ENCODE results near the gene GPR137C.

GPR137C gene

GRCh38 chr14:52538623-52539022 lies 14.0 kb upstream of the GPR137C start:
- Histone ChIP-seq H3K27me3 (ENCODE audit: insufficient read depth, low read length) (no peaks in the 10 kb centered on the region), H3K4me3 (ENCODE audit: low read depth, low read length) (no peak overlapping the region), H3K18ac (ENCODE audit: low read length) (no peak overlapping the region), H4K12ac (ENCODE audit: low read depth, low read length) (no peak overlapping the region), H3K4me2 (ENCODE audit: low read length) (no peak overlapping the region), H4K91ac (ENCODE audit: low read depth, low read length) (no peak overlapping the region), H2BK5ac (ENCODE audit: low read depth, low read length, poor library complexity) (no peak overlapping the region), H3K36me3 (ENCODE audit: control insufficient read depth in 1 of 2, insufficient read depth in 2 of 2, low read length in 2 of 2) (no peaks in the 10 kb centered on the region), H2AFZ (ENCODE audit: insufficient read depth, low read length, poor library complexity) (no peak overlapping the region), H4K8ac (ENCODE audit: low read depth, low read length) (no peak overlapping the region), H3K9ac (ENCODE audit: low read length) (no peak overlapping the region), H3K14ac (ENCODE audit: low read length) (no peak overlapping the region), H3K4me1 (ENCODE audit: control insufficient read depth in 1 of 2, insufficient read depth in 2 of 2, low read length in 2 of 2) (no peaks in the 10 kb centered on the region), H3K9me3 (ENCODE audit: insufficient read depth, low read depth, low read length) (no peaks in the 10 kb centered on the region), H3K23ac (ENCODE audit: low read length) (no peak overlapping the region), H2AK5ac (ENCODE audit: low read length) (no peak overlapping the region), H2BK12ac (ENCODE audit: low read length) (no peak overlapping the region), H2BK120ac (ENCODE audit: insufficient read depth, low read length, poor library complexity) (no peak overlapping the region), H3K79me1 (ENCODE audit: low read length) (no peaks in the 10 kb centered on the region), H3K79me2 (ENCODE audit: control insufficient read depth, insufficient read depth, low read length, poor library complexity) (no peaks in the 10 kb centered on the region), H3K4ac (ENCODE audit: low read depth, low read length) (no peak overlapping the region), H3K27ac (ENCODE audit: low read depth, low read length) (no peak overlapping the region)
- no CpG with 5 or more reads among the region's 2 CpGs for WGBS (ENCODE audit: extremely low coverage, insufficient coverage, insufficient read length)
- no peak for DNase-seq

- no CpG with 5 or more reads among the region's 7 CpGs for WGBS (ENCODE audit: extremely low coverage, insufficient coverage, insufficient read length)
- no peaks in the 10 kb centered on the region for H3K79me2 ChIP-seq (ENCODE audit: control insufficient read depth, insufficient read depth, low read length, poor library complexity)
Observed at GRCh38 chr14:52545584-52546317, 6.9 kb upstream of the GPR137C start.

DNA sequence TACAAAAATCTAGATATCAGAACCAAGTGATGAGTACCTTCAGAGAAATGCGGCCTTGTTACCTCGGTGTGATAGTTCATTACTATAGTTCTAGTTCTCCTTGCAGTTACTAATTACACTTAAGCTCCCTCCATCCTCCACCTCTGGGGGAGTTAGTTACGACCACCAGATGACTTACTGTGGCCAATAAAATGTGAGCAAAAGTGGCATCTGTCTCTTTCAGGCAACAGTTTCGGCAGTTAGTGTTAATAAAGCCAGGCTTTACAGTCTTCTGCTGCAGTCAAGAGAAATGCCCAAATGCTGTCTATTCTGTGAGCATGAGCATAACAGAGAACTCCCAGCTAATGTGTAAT lies 6.3 kb upstream of the GPR137C start:
- Histone ChIP-seq H3K4me2 (ENCODE audit: low read length) (no peak overlapping the region), H2AFZ (ENCODE audit: insufficient read depth, low read length, poor library complexity) (no peak overlapping the region), H4K91ac (ENCODE audit: low read depth, low read length) (no peak overlapping the region), H2AK5ac (ENCODE audit: low read length) (no peak overlapping the region), H3K79me2 (ENCODE audit: control insufficient read depth, insufficient read depth, low read length, poor library complexity) (no peaks in the 10 kb centered on the region), H3K27ac (ENCODE audit: low read depth, low read length) (no peak overlapping the region), H4K8ac (ENCODE audit: low read depth, low read length) (no peak overlapping the region), H3K14ac (ENCODE audit: low read length) (no peak overlapping the region), H3K79me1 (ENCODE audit: low read length) (no peaks in the 10 kb centered on the region), H3K4me1 (ENCODE audit: control insufficient read depth in 1 of 2, insufficient read depth in 2 of 2, low read length in 2 of 2) (peaks cover 0 to 2% of the 10 kb centered on the region in 2 experiments), H4K12ac (ENCODE audit: low read depth, low read length) (no peak overlapping the region), H2BK120ac (ENCODE audit: insufficient read depth, low read length, poor library complexity) (no peak overlapping the region), H3K4me3 (ENCODE audit: low read depth, low read length) (no peak overlapping the region), H3K9ac (ENCODE audit: low read length) (no peak overlapping the region), H3K18ac (ENCODE audit: low read length) (no peak overlapping the region), H3K27me3 (ENCODE audit: insufficient read depth, low read length) (no peaks in the 10 kb centered on the region), H2BK5ac (ENCODE audit: low read depth, low read length, poor library complexity) (no peak overlapping the region), H3K23ac (ENCODE audit: low read length) (no peak overlapping the region), H3K4ac (ENCODE audit: low read depth, low read length) (no peak overlapping the region), H3K9me3 (ENCODE audit: insufficient read depth, low read depth, low read length) (no peaks in the 10 kb centered on the region), H2BK12ac (ENCODE audit: low read length) (no peak overlapping the region), H3K36me3 (ENCODE audit: control insufficient read depth in 1 of 2, insufficient read depth in 2 of 2, low read length in 2 of 2) (no peaks in the 10 kb centered on the region)
- DNase-seq, result no peak
- WGBS (ENCODE audit: extremely low coverage, insufficient coverage, insufficient read length), result no CpG with 5 or more reads among the region's 4 CpGs

More at GRCh38 chr14:52545584-52546317, 6.9 kb upstream of the GPR137C start:
- no peak for DNase-seq
- Histone ChIP-seq H3K4me2 (ENCODE audit: low read length) (no peak overlapping the region), H3K27me3 (ENCODE audit: insufficient read depth, low read length) (no peaks in the 10 kb centered on the region), H4K8ac (ENCODE audit: low read depth, low read length) (no peak overlapping the region), H2AK5ac (ENCODE audit: low read length) (no peak overlapping the region), H2BK120ac (ENCODE audit: insufficient read depth, low read length, poor library complexity) (no peak overlapping the region), H3K4me3 (ENCODE audit: low read depth, low read length) (no peak overlapping the region), H2BK5ac (ENCODE audit: low read depth, low read length, poor library complexity) (no peak overlapping the region), H4K91ac (ENCODE audit: low read depth, low read length) (no peak overlapping the region), H3K9ac (ENCODE audit: low read length) (no peak overlapping the region), H3K4me1 (ENCODE audit: control insufficient read depth in 1 of 2, insufficient read depth in 2 of 2, low read length in 2 of 2) (no peaks in the 10 kb centered on the region), H3K27ac (ENCODE audit: low read depth, low read length) (no peak overlapping the region), H3K23ac (ENCODE audit: low read length) (no peak overlapping the region), H4K12ac (ENCODE audit: low read depth, low read length) (no peak overlapping the region), H3K9me3 (ENCODE audit: insufficient read depth, low read depth, low read length) (no peaks in the 10 kb centered on the region), H3K18ac (ENCODE audit: low read length) (no peak overlapping the region), H3K79me1 (ENCODE audit: low read length) (no peaks in the 10 kb centered on the region), H2BK12ac (ENCODE audit: low read length) (no peak overlapping the region), H2AFZ (ENCODE audit: insufficient read depth, low read length, poor library complexity) (no peak overlapping the region), H3K36me3 (ENCODE audit: control insufficient read depth in 1 of 2, insufficient read depth in 2 of 2, low read length in 2 of 2) (no peaks in the 10 kb centered on the region), H3K14ac (ENCODE audit: low read length) (no peak overlapping the region), H3K4ac (ENCODE audit: low read depth, low read length) (no peak overlapping the region)

DNA sequence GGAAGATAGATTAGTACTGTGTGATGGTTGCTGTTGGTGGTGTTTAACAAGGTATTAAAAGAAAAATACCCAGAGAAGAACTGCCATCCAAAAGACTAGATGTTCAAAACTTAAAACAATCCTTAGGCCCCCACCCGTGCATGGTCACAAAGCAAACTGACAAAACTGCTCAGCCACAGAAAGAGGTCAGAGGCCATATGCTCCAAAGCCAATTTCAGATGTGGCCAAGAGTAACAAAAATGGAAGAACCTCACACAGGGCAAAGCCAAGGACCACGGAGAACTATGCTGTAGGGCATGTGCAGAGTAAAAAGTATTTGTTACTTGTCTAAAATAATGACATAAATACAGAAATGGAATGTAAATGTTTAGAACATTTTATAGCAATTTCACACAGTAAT lies 5.6 kb upstream of the GPR137C start:
- Histone ChIP-seq H3K4me2 (ENCODE audit: low read length) (no peak overlapping the region), H4K8ac (ENCODE audit: low read depth, low read length) (no peak overlapping the region), H2AFZ (ENCODE audit: insufficient read depth, low read length, poor library complexity) (no peak overlapping the region), H3K79me2 (ENCODE audit: control insufficient read depth, insufficient read depth, low read length, poor library complexity) (no peaks in the 10 kb centered on the region), H3K23ac (ENCODE audit: low read length) (no peak overlapping the region), H3K9me3 (ENCODE audit: insufficient read depth, low read depth, low read length) (no peaks in the 10 kb centered on the region), H2BK5ac (ENCODE audit: low read depth, low read length, poor library complexity) (no peak overlapping the region), H3K27me3 (ENCODE audit: insufficient read depth, low read length) (no peaks in the 10 kb centered on the region), H2BK120ac (ENCODE audit: insufficient read depth, low read length, poor library complexity) (no peak overlapping the region), H3K9ac (ENCODE audit: low read length) (no peak overlapping the region), H4K91ac (ENCODE audit: low read depth, low read length) (no peak overlapping the region), H2AK5ac (ENCODE audit: low read length) (no peak overlapping the region), H2BK12ac (ENCODE audit: low read length) (no peak overlapping the region), H3K27ac (ENCODE audit: low read depth, low read length) (no peak overlapping the region), H3K18ac (ENCODE audit: low read length) (no peak overlapping the region), H3K79me1 (ENCODE audit: low read length) (no peaks in the 10 kb centered on the region), H4K12ac (ENCODE audit: low read depth, low read length) (no peak overlapping the region), H3K4ac (ENCODE audit: low read depth, low read length) (no peak overlapping the region), H3K4me1 (ENCODE audit: control insufficient read depth in 1 of 2, insufficient read depth in 2 of 2, low read length in 2 of 2) (peaks cover 0 to 2% of the 10 kb centered on the region in 2 experiments), H3K36me3 (ENCODE audit: control insufficient read depth in 1 of 2, insufficient read depth in 2 of 2, low read length in 2 of 2) (no peaks in the 10 kb centered on the region), H3K14ac (ENCODE audit: low read length) (no peak overlapping the region), H3K4me3 (ENCODE audit: low read depth, low read length) (no peak overlapping the region)
- no peak for DNase-seq
- WGBS (ENCODE audit: extremely low coverage, insufficient coverage, insufficient read length), result no CpG with 5 or more reads among the region's 2 CpGs
